Cardiac fibroblast (primary cell): ENCODE measurements around the gene SAMM50.

Experiments
- DNase-seq, 2 donors: peaks; one replicate each; pipeline versions ENCODE4 v3.0.0 to v3.0.0-alpha.2; 2010; ENCODE audit warnings: low read depth in 2 of 2
- H3K4me3 ChIP-seq, 2 donors: replicated peaks in 1 of 2; 1 replicate in 1 of 2; 2 replicates in 1 of 2; pipeline ENCODE4 v1.5.1; 2011; ENCODE audit warnings: low read depth in 2 of 2, low read length in 2 of 2, mild to moderate bottlenecking in 2 of 2, moderate library complexity in 1 of 2
- CTCF ChIP-seq: IDR thresholded peaks from one replicate; pipeline ENCODE4 v1.5.1; 2011; ENCODE audit warnings: low read depth, mild to moderate bottlenecking, low read length, inconsistent platforms

The SAMM50 gene

GRCh38 chr22:43925433-43926348 is 29.6 kb upstream of the SAMM50 start:
- peak in 1 of 2 donors; percentile 41 for DNase-seq
- H3K4me3 ChIP-seq, result peak overlapping the region; percentile 47 to 83
- no peak for TF ChIP-seq CTCF

GRCh38 chr22:43926349-43926710 is 28.9 kb upstream of the SAMM50 start:
- DNase-seq, result no peak
- no peak for TF ChIP-seq CTCF
- H3K4me3 ChIP-seq, result no peak overlapping the region

GRCh38 chr22:43928468-43928867 is 26.8 kb upstream of the SAMM50 start:
- TF ChIP-seq CTCF, result no peak
- no peak for DNase-seq
- H3K4me3 ChIP-seq, result no peak overlapping the region

GRCh38 chr22:43928908-43929307 is 26.3 kb upstream of the SAMM50 start:
- no peak overlapping the region for H3K4me3 ChIP-seq
- DNase-seq, result no peak
- no peak for TF ChIP-seq CTCF

- no peak overlapping the region for H3K4me3 ChIP-seq
- no peak for DNase-seq
- no peak for TF ChIP-seq CTCF
Observed at GRCh38 chr22:43931771-43932170, 23.5 kb upstream of the SAMM50 start.

GRCh38 chr22:43941449-43941848 is 13.8 kb upstream of the SAMM50 start:
- TF ChIP-seq CTCF, result no peak
- no peak overlapping the region for H3K4me3 ChIP-seq
- DNase-seq, result no peak
